NCI-H2171 treated with DMSO at 0.1 percent for 48 hours (cell line): ENCODE results near the gene LONRF3.

Source experiments
- DNase-seq: peaks from one replicate; lab custom pipeline; 2025; lab: John Stamatoyannopoulos, UW

LONRF3 gene

DNA sequence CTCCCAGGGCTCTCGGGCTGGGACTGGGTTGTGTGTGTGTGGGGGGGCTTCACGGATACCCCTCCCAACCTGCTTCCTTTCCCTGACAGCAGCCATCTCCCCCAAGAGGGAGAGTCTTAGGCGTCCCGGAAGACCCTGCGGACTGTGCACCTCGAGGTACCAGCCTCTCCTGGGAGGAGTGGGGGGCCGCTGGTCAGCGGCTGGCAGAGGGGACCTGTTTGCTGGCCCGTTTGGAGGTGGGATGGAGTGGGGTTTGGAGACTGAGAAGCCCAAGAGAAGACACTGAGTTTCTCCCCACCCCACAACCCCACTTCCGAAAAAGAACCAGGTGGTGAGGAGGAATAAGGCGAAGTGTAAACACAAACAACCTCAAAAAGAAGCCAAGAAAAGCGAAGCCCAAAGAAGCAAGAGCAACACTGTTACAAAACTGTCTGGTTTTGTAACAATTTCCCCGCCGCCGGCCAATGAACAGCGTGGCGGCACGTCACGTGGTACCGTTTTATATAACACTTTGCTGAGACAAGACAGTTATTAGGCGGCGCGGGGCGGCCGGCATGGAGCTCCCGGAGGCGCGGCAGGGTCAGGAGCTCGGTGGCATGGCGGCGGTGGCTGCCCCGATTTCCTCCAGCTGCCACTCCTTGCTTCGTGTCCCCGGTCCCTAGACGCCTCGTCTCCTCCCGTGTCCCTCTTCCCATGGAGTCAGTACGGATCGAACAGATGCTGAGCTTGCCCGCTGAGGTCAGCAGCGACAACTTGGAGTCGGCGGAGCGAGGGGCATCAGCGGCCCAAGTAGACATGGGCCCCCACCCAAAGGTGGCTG lies at the start of gene LONRF3:
TSS of gene LONRF3 (plus strand) at position 531 of the 820 bp plus-strand sequence. CDS start at position 694, 163 bp downstream.
- no peak for DNase-seq

DNA sequence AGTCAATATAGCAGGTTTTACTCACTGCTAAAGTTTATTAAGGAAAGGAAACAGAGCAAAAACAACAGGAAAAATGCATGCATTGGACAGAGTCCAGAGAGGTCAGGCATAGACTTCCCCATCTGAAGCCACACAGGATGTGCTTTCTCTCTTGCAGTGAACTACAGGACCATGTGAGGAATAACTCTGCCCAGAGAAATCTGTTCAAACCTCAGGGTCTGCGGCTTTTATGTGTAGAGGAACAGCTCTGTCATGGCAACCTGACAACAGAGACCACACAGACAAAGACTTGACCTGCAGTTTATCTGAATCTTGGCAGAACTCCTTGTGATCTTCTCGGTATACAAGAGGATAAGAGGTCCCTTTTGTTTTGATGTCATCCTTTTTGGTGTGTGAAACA lies 46.3 kb upstream of the LONRF3 start:
- no peak for DNase-seq

DNA sequence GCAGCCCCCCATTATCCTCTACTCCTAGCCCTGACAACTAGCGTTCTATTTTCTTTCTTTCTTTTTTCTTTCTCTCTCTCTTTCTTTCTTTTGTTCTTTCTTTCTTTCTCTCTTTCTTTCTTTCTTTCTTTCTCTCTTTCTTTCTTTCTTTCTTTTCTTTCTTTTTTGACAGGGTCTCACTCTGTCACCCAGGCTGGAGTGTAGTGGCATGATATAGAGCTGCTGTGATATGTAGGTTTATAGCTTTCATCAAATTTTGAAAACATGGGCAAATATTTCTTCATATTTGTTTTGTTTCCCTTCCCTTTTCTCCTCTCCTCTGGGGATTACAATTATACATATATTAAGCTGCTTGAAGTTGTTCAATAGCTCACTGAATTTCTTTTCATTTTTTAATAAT lies 39.1 kb upstream of the LONRF3 start:
- DNase-seq: no peak

GRCh38 chrX:118941147-118941546 lies 33.3 kb upstream of the LONRF3 start:
- no peak for DNase-seq

DNA sequence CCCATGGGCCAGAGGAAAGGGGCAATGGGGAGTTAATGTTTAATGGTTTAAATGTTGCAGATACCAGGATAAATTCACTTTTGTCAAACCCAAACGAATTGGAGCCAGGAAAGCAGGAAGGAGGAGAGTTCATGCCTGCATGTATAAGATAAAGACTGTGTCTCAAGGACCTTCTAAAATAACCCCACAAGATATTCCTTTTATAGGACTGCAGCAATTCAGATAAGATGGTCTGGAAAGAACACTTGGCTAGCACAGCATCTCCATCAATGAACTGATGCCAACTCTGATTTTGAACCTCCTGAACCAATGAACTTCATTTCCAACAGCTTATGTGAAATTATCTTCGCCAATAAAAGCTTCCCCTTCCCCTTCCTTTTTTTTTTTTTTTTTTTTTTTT lies 31.3 kb upstream of the LONRF3 start:
- no peak for DNase-seq

- no peak for DNase-seq
Observed at GRCh38 chrX:118945921-118946320, 28.5 kb upstream of the LONRF3 start.

DNA sequence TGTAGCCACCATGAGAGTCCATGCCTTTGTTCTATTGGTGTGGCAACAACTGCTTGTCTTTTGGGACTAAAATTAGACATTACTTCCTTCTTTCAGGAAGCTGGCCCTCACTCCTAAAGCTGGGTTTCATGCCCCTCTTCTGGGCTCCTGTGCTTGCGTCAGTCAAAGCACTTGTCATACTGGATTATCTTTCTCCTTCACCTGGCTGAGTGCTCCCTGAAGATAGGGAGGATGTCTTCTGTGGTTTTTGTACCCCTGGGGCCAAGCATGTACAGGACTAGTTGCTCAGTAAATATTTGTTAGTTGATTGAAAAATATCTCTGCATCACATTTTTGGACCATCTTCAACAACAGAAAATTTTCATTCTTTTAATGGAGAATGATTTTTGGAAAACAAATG lies 26.1 kb upstream of the LONRF3 start:
- DNase-seq: no peak

DNA sequence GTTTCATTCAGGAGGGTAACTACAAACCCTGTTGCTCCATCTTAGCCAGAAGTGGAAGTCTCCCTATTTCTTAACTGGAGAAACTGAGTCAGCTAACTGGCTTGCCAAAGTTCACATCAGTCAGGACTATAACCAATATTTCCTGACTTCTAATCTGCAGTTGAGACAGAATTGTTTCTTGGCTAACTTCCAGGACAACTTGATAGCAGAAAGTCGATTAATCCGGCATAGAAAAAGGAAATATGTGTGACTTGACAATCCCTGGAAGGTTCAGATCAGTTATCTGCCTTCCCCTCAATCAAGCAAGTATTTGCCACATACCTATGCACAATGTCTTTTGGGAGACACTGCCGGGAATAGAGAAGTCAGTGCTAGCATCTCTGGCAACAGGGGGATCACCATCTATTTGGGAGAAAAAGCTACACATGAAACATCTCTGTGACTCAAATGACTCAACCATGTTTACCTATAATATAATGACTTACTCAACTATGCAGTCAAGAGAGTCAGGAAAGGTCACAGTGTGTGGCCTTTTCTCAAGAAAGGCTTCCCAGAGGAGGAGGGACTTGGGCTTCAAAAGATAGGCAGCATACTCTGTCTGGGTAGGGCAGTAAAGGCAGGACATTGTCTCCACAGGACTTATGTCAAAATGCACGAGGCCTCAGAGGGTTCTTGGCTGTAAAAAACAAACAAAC lies 12.4 kb upstream of the LONRF3 start:
- DNase-seq: no peak

GRCh38 chrX:118963159-118963558 lies 11.3 kb upstream of the LONRF3 start:
- no peak for DNase-seq

DNA sequence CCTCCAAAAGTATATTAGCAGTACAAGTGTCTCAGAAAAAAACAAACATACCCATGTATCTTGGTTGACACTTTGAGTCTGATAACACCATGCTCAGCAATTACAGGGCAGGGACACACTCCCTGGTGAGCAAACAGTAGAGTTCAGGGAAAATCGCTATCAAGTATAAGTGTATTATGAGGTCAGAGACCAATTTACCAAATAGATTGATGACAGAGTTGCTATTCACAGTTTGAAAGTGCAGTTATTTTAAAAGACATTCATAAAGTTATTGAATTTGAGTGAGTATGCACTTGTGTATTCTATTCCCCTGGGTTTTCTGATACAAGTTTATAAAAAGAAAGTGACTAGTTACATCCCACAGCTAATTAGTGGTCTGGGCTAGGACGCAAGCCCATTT lies 10.2 kb upstream of the LONRF3 start:
- no peak for DNase-seq

DNA sequence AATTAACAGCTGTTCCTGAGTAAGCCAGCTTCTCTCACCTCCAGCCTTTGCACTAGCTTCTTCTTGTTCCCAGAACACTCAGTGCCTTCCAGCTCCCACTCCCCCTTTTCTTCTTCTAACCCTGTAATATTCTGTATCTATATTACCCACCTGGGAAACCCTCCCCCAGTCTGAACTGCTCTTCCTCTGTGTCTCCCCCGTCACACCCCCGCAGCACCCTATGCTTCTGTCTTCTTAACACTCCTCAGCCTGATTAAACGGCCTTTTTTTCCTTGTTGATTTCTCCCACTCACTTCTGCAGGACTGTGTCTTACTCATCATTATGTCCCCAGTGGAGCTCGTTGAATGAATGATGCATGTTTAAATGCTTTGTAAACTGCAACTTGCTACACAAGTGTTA lies 9.0 kb upstream of the LONRF3 start:
- DNase-seq: no peak

GRCh38 chrX:118968031-118968430 lies 6.4 kb upstream of the LONRF3 start:
- DNase-seq: no peak

DNA sequence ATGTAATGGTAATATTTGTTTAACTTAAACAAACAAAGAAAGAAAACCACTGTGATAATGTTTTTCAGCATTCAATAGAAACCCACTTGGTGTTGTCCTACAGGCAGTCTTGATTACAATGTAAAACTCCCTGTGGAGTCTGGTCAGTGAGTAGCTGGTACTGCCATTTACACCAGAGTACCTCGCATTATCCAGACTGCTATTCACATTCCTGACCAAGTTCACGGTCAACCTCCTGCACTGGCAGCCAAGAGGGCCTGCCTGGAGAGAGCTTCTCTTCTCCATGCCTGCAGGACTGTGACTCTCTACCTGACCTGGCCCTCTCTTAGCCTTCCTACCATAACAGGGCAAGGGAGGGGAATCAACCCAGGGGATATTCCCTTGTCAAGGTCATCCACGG lies 2.9 kb upstream of the LONRF3 start:
- no peak for DNase-seq

DNA sequence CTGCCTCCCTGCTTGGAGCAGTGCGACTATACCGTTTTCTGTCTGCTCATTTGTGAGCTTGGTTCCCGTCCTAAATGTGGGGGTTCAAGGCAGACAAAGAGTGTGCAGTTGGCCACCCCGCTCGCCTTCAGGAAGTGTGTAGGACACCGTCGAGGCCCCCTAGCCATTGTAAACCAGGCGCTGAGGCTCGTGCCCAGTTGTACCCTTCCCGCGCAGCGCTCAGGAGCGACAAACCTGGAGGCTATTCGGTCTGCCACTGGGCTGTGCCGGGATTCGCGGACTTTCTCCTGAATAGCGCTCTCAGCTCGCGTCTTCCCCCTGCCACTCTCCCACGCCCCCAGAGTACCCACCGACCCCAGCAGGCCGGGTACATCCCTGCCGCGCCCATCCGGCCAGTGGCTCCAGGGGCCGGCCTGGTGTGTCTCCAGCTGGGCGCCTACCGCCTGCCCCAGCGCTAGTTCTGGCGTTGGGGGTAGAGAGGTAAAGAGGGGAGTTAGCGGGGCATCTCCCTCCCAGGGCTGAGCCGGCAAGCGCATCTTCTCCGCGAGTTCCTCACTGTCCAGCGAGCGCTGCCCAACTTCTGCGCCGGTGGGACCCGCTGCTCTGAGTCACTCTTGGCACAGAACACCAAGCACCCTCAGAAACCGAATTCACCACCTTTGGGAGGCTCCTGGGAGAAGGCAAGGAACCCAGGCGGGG lies 880 bp upstream of the LONRF3 start:
- no peak for DNase-seq

DNA sequence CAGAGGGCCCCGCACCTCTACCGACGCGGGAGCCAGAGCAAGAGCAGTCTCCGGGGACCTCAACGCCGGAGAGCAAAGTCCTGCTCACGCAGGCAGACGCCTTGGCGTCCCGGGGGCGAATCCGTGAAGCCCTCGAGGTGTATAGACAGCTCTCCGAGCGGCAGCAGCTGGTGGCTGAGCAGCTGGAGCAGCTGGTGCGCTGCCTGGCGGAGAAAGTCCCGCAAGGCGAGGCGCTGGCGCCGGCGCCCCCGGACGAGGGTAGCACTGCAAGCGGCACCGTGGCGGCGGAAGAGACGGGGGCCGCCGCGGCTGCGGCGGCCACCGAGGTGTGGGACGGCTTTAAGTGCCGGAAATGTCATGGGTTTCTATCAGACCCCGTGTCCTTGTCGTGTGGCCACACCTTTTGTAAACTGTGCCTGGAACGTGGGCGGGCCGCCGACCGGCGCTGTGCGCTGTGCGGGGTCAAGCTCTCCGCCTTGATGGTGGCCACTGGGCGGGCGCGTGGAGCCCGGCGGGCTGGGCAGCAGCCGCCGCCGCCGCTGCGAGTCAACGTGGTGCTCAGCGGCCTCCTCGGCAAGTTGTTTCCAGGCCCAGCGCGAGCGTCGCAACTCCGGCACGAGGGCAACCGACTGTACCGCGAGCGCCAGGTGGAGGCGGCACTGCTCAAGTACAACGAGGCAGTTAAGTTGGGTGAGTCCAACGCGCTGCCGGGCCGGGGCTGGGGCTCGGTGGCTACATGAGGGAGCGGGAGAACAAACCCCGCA lies 672 bp downstream of the LONRF3 start:
- no peak for DNase-seq

- no peak for DNase-seq
Observed at GRCh38 chrX:118975831-118976598, 1.6 kb downstream of the LONRF3 start.

GRCh38 chrX:118976599-118977340 lies 2.4 kb downstream of the LONRF3 start:
- DNase-seq: no peak

DNA sequence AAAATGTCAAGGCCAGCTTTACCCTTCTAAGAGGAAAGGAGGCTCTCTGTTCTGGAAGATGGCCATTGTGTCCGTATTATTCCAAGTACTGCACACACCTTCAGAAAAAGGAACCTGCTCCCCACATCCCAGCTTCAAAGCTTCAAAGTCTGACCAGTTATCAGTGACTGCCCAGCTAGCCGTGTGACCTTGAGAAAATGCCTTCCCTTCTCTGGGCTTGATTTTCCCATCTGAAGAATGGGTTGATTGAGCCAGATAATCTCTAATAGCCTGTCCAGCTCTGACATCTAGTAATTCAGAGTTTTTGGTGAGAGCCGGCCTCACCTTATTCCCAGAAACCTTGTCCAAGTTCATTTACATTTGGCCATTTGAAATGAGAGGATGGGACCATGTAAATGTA lies 3.0 kb downstream of the LONRF3 start:
- no peak for DNase-seq

DNA sequence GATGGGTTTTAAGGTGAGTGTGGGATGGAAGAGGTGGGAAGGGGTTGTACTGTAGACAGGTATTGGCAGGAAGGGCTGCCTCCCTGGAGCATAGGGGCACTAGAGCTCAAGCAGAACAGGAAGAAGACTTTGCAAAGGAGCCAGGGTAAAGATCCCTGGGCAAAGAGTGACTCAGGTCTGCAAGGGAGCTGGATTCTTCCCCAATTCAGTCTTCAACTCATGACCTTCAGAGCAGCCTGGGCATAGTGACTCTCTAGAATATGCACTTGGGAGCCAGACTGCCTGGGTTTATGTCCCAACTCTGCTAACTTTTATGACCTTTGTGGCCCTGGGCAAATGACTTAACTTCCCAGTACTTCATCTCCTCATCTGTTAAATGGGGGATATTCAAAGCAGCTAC lies 4.0 kb downstream of the LONRF3 start:
- no peak for DNase-seq

GRCh38 chrX:118980761-118981160 lies 6.3 kb downstream of the LONRF3 start:
- no peak for DNase-seq

DNA sequence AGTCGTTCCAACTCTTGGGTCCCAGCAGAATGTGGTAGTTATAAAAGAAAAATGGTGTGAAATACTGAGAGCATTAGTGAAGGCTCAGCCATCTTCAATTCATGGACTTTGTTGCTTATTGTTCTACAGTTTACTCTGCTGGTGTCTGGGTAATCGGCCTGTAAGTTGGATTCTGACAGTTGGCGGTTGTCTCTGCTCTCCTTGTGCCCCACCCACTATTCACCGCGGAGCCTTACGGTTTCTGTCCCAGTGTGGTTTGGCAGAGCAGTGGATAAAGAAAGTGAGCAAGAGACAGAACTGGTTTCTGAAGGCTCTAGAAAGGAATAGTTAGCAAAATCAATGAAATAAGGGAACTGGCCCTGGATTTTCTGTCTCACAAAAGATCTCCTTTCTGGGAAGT lies 9.1 kb downstream of the LONRF3 start:
- no peak for DNase-seq
